HepG2 (cell line): Measurements from ENCODE around the gene PLOD2. TPM values are rescaled to one million over a fixed set of nuclear protein-coding genes. Genes with fewer than 3 reads are reported as not detected.

Source experiments
- ATAC-seq: fragments of 200-7000 bp; cut with Tn5 transposase; 3 replicates; pipeline ENCODE4 v1.9.1; 2020; ENCODE audit warnings: mild to moderate bottlenecking, moderate library complexity
- BruUV-seq: library from RNA; stranded (reverse); fragments of 400-500 nt; replicated peaks from 2 replicates; lab custom pipeline; 2021; lab: Mats Ljungman, UMichigan
- CTCF ChIA-PET: fragments of 300-600 bp; formaldehyde crosslinking; extraction: SDS; loops from one replicate; lab custom pipeline; 2021; ENCODE audit warnings: low total read pairs, inconsistent platforms, low intra/inter-chr PET ratio; lab: Yijun Ruan, JAX
- POLR2A ChIA-PET: fragments of 350-600 bp; sonication (Branson Sonifier 250); formaldehyde crosslinking; loops from one replicate; lab custom pipeline; 2020; ENCODE audit warnings: antibody characterized with exemption, inconsistent platforms; lab: Yijun Ruan, JAX
- DNase-seq: peaks from one replicate; pipeline ENCODE4 v3.0.0-alpha.2; 2015; ENCODE audit warnings: low spot score
- FAIRE-seq: peaks from 3 replicates; lab custom pipeline; 2011; peaks lifted over from hg19 to GRCh38; lab: Jason Lieb, UNC
- H2AFZ ChIP-seq: one replicate; pipeline ENCODE4 v1.6.1; 2011; ENCODE audit warnings: low read length, inconsistent platforms
- H3K27ac ChIP-seq: fragments of 300-600 bp; 3 replicates; pipeline ENCODE4 v1.8.0; 2011; ENCODE audit warnings: mixed run types, mild to moderate bottlenecking, mixed read lengths, low read length, inconsistent platforms; ENCODE audit not compliant: insufficient read depth; ENCODE audit errors: extremely low read length
- H3K27me3 ChIP-seq, 2 experiments: fragments of 200-600 bp in 1 of 2; 2 replicates in 1 of 2; 3 replicates in 1 of 2; pipeline versions ENCODE4 v1.6.0 to v1.8.0; 2011; ENCODE audit warnings: low read length in 2 of 2, mild to moderate bottlenecking in 2 of 2, moderate library complexity in 2 of 2, inconsistent platforms in 1 of 2; ENCODE audit not compliant: insufficient read depth in 2 of 2, control insufficient read depth in 1 of 2
- H3K36me3 ChIP-seq, 2 experiments: fragments of 200-600 bp in 1 of 2; replicated peaks in 1 of 2; 2 replicates in 1 of 2; 3 replicates in 1 of 2; pipeline versions ENCODE4 v1.5.1 to v1.8.0; 2011; ENCODE audit warnings: low read length in 2 of 2, inconsistent platforms in 1 of 2; ENCODE audit not compliant: insufficient read depth in 2 of 2, control insufficient read depth in 1 of 2
- H3K4me1 ChIP-seq: 2 replicates; pipeline ENCODE4 v1.5.1; 2012; ENCODE audit warnings: low read length, inconsistent platforms; ENCODE audit not compliant: insufficient read depth
- H3K4me2 ChIP-seq: 2 replicates; pipeline ENCODE4 v1.6.0; 2011; ENCODE audit warnings: low read depth, low read length, inconsistent platforms
- H3K4me3 ChIP-seq, 3 experiments: fragments of 200-600 bp in 1 of 3; sonication (generic), shearing (Covaris generic) in 1 of 3; replicated peaks in 1 of 3; 2 replicates each; pipeline ENCODE4 v1.5.1; 2011 to 2016; ENCODE audit warnings: low read length in 3 of 3, inconsistent platforms in 2 of 3, low read depth in 2 of 3, mild to moderate bottlenecking in 2 of 3, control low read depth in 1 of 3, mixed read lengths in 1 of 3; ENCODE audit not compliant: insufficient read depth in 1 of 3
- H3K79me2 ChIP-seq: one replicate; pipeline ENCODE4 v1.6.1; 2011; ENCODE audit warnings: low read length, inconsistent platforms; ENCODE audit not compliant: insufficient read depth
- H3K9ac ChIP-seq: 2 replicates; pipeline ENCODE4 v1.6.0; 2011; ENCODE audit warnings: mild to moderate bottlenecking, low read depth, low read length, inconsistent platforms; ENCODE audit not compliant: insufficient read depth
- H3K9me3 ChIP-seq: 2 replicates; pipeline ENCODE4 v1.5.1; 2012; ENCODE audit warnings: mild to moderate bottlenecking, low read length
- H4K20me1 ChIP-seq: 2 replicates; pipeline ENCODE4 v1.6.0; 2011; ENCODE audit warnings: inconsistent platforms, mild to moderate bottlenecking, low read length, moderate library complexity; ENCODE audit not compliant: insufficient read depth
- AGO2 ChIP-seq: fragments of 200-400 bp; formaldehyde crosslinking; optimal IDR thresholded peaks from 2 replicates; pipeline ENCODE3; 2017; ENCODE audit warnings: mild to moderate bottlenecking, low read depth, low read length, moderate library complexity
- BCL3 ChIP-seq: sonication (generic); formaldehyde crosslinking; IDR thresholded peaks from 2 replicates; pipeline ENCODE4 v1.5.1; 2020; ENCODE audit warnings: mild to moderate bottlenecking, missing genetic modification reagents, moderate library complexity
- CHCHD3 ChIP-seq: sonication (generic); formaldehyde crosslinking; IDR thresholded peaks from 2 replicates; pipeline ENCODE4 v1.8.0; 2022; ENCODE audit warnings: mild to moderate bottlenecking, missing genetic modification reagents, moderate library complexity
- ELK4 ChIP-seq: sonication (generic); formaldehyde crosslinking; IDR thresholded peaks from 2 replicates; pipeline ENCODE4 v1.9.0; 2021; ENCODE audit warnings: missing genetic modification reagents, borderline replicate concordance
- KLF15 ChIP-seq: sonication (generic); formaldehyde crosslinking; IDR thresholded peaks from 2 replicates; pipeline ENCODE4 v1.8.1; 2023; ENCODE audit warnings: borderline replicate concordance, mild to moderate bottlenecking, inconsistent platforms, missing genetic modification reagents, mixed read lengths
- MIXL1 ChIP-seq: IDR thresholded peaks from 2 replicates; pipeline ENCODE4 v1.6.1; 2016
- PAWR ChIP-seq: sonication (generic); formaldehyde crosslinking; IDR thresholded peaks from 2 replicates; pipeline ENCODE4 v1.4.0; 2020; ENCODE audit warnings: missing genetic modification reagents, mild to moderate bottlenecking, borderline replicate concordance
- PRPF4 ChIP-seq: fragments of 200-400 bp; formaldehyde crosslinking; IDR thresholded peaks from 2 replicates; pipeline ENCODE4 v1.6.1; 2016; ENCODE audit warnings: low read length, low read depth; ENCODE audit not compliant: poor library complexity, severe bottlenecking
- TFDP2 ChIP-seq: sonication (generic); formaldehyde crosslinking; IDR thresholded peaks from 2 replicates; pipeline ENCODE4 v1.4.0; 2020; ENCODE audit warnings: missing genetic modification reagents
- TOE1 ChIP-seq: sonication (generic); formaldehyde crosslinking; IDR thresholded peaks from 2 replicates; pipeline ENCODE4 v1.4.0; 2020; ENCODE audit warnings: mild to moderate bottlenecking, missing genetic modification reagents
- ZFP41 ChIP-seq: sonication (generic); formaldehyde crosslinking; IDR thresholded peaks from 2 replicates; pipeline ENCODE4 v1.4.0; 2020; ENCODE audit warnings: mild to moderate bottlenecking, missing genetic modification reagents, borderline replicate concordance
- ZNF256 ChIP-seq: sonication (generic); formaldehyde crosslinking; conservative IDR thresholded peaks from 2 replicates; pipeline ENCODE4 v1.4.0; 2020; ENCODE audit warnings: missing genetic modification reagents
- ZNF260 ChIP-seq: sonication (generic); formaldehyde crosslinking; IDR thresholded peaks from 2 replicates; pipeline ENCODE4 v1.4.0; 2020; ENCODE audit warnings: missing genetic modification reagents, low read depth, mild to moderate bottlenecking, borderline replicate concordance
- ZNF441 ChIP-seq: sonication (generic); formaldehyde crosslinking; IDR thresholded peaks from 2 replicates; pipeline ENCODE4 v1.7.0; 2021; ENCODE audit warnings: missing genetic modification reagents, borderline replicate concordance
- ZNF589 ChIP-seq: sonication (generic); formaldehyde crosslinking; conservative IDR thresholded peaks from 2 replicates; pipeline ENCODE4 v1.8.0; 2022; ENCODE audit warnings: mild to moderate bottlenecking, moderate library complexity, missing genetic modification reagents
- ZNF772 ChIP-seq: sonication (generic); formaldehyde crosslinking; IDR thresholded peaks from 2 replicates; pipeline ENCODE4 v1.5.0; 2020; ENCODE audit warnings: mild to moderate bottlenecking, missing genetic modification reagents
- ZNF850 ChIP-seq: sonication (generic); formaldehyde crosslinking; conservative IDR thresholded peaks from 2 replicates; pipeline ENCODE4 v1.9.0; 2021; ENCODE audit warnings: mild to moderate bottlenecking, missing genetic modification reagents
- WGBS: methylation state at CpG from one replicate; pipeline ENCODE4 v1.1.6; 2017; ENCODE audit warnings: low lambda C conversion rate; 5-methylcytosine and 5-hydroxymethylcytosine counted together
- in situ Hi-C: cut with HindIII; loops from 2 replicates; pipeline ENCODE4 v1.10.0; 2017; ENCODE audit warnings: low pct_unique_long_range_greater_than_20kb; ENCODE audit not compliant: extremely low pct_ligation_motif_present
- intact Hi-C: fragments of 100-400 bp; cut with micrococcal nuclease; formaldehyde crosslinking; loops from one replicate; pipeline ENCODE4 v1.10.0; 2022; ENCODE audit not compliant: unreplicated experiment
- polyA plus RNA-seq, 8 experiments: library from polyadenylated mRNA; depleted of rRNA in 3 of 8; stranded (reverse) in 7 of 8; unstranded in 1 of 8; fragments of >200 nt; fragmentation: Illumina TruSeq in 4 of 8; extraction: Trizol in 4 of 8; gene quantifications; 2 replicates each; pipeline versions ENCODE4 v1.2.1 to v1.2.3, GENCODE V29; 2011 to 2016; ENCODE audit warnings: low read depth in 4 of 8, missing spikeins in 1 of 8, mixed read lengths in 1 of 8; ENCODE audit not compliant: insufficient read depth in 1 of 8
- total RNA-seq, 5 experiments: library from RNA; depleted of rRNA; stranded (reverse); fragments of >200 nt; fragmentation: Illumina TruSeq; extraction: Trizol; gene quantifications; 2 replicates each; pipeline ENCODE4 v1.2.3, GENCODE V29; 2016; ENCODE audit warnings: low read depth in 1 of 5

PLOD2 gene
- total and polyA plus RNA-seq, 2 of the 13 experiments (the other 11 are each of a cell fraction or from before 2014, with no cell fraction given) = 107 to 161 TPM

- ATAC-seq = no peak
- in situ Hi-C loops (loop anchor here (25.0 kb wide), 1 partner anchor 404 kb away; no protein-coding TSS in a partner anchor), intact Hi-C loops (no loop called here)
- H3K4me2 ChIP-seq = no peak overlapping the region
- no peak overlapping the region for H2AFZ ChIP-seq
- H3K4me1 ChIP-seq = no peaks in the 10 kb centered on the region
- H3K36me3 ChIP-seq = no peaks in the 10 kb centered on the region
- H3K4me3 ChIP-seq = no peak overlapping the region
- H3K27me3 ChIP-seq = no peaks in the 10 kb centered on the region
- no peak overlapping the region for H3K9ac ChIP-seq
- 95% methylated on average over 1 of the region's 1 CpG for WGBS
- no peak for FAIRE-seq
- no peak overlapping the region for H3K27ac ChIP-seq
- CTCF ChIA-PET = no interaction called here
- H3K79me2 ChIP-seq = no peaks in the 10 kb centered on the region
- H3K9me3 ChIP-seq = no peaks in the 10 kb centered on the region
- no TSS peak for BruUV-seq
- no peak for DNase-seq
- H4K20me1 ChIP-seq = no peaks in the 10 kb centered on the region
- POLR2A ChIA-PET = interaction anchor here (1.1 kb wide), 1 partner anchor 30 kb away, joined by 3 read pairs; the partner anchor contains the start of gene PLOD2
- no peak for TF ChIP-seq ZNF850 (CRISPR knock-in tag)
- TF ChIP-seq BCL3 (CRISPR knock-in tag) = no peak
- no peak for TF ChIP-seq TOE1 (CRISPR knock-in tag)
- TF ChIP-seq ZNF441 (CRISPR knock-in tag) = no peak
- TF ChIP-seq ZNF589 (CRISPR knock-in tag) = no peak
- no peak for TF ChIP-seq CHCHD3 (CRISPR knock-in tag)
- no peak for TF ChIP-seq PAWR (CRISPR knock-in tag)
- no peak for TF ChIP-seq ZFP41 (CRISPR knock-in tag)
- TF ChIP-seq ZNF772 (CRISPR knock-in tag) = no peak
- TF ChIP-seq ELK4 (CRISPR knock-in tag) = no peak
- TF ChIP-seq KLF15 (CRISPR knock-in tag) = no peak
- no peak for TF ChIP-seq ZNF260
- no peak for TF ChIP-seq AGO2
- no peak for TF ChIP-seq TFDP2 (CRISPR knock-in tag)
- TF ChIP-seq MIXL1 (CRISPR knock-in tag) = no peak
- no peak for TF ChIP-seq ZNF256 (CRISPR knock-in tag)
- TF ChIP-seq PRPF4 = no peak
Measured at GRCh38 chr3:146191051-146191450, 30.1 kb upstream of the PLOD2 start.
